ENCODE results near the gene KARS1.

Gene KARS1

GRCh38 chr16:75626806-75627205, 20.7 kb downstream of the KARS1 start:
- H3F3A ChIP-seq (ENCODE audit: insufficient read depth, low read length), result no peaks in the 10 kb centered on the region; the same call in 1 of the 2 replicates
- H3K4me3 ChIP-seq (ENCODE audit: low read depth, low read length, poor library complexity, severe bottlenecking), result no peak overlapping the region
- H4K20me1 ChIP-seq (ENCODE audit: insufficient read depth, low read length), result no peaks in the 10 kb centered on the region
- no peak for TF ChIP-seq CTCF (IDR thresholded peaks at IDR 0.05; ENCODE audit: low read length)
- TF ChIP-seq EZH2 (IDR thresholded peaks at IDR 0.05; ENCODE audit: borderline replicate concordance, low read length), result no peak
- H3K9ac ChIP-seq (ENCODE audit: low read length), result no peak overlapping the region
- H3K4me2 ChIP-seq (ENCODE audit: low read length), result no peak overlapping the region
- H3K36me3 ChIP-seq (ENCODE audit: insufficient read depth, low read length), result peaks cover 62% of the 10 kb centered on the region
- H3K9me2 ChIP-seq (ENCODE audit: low read depth, low read length), result no peaks in the 10 kb centered on the region
- no peaks in the 10 kb centered on the region for H3K27me3 ChIP-seq (ENCODE audit: insufficient read depth, low read length)
- no peak overlapping the region for H3K27ac ChIP-seq (ENCODE audit: low read depth, low read length, poor library complexity, severe bottlenecking)
- H3K79me2 ChIP-seq (ENCODE audit: insufficient read depth, low read length), result peaks cover 6% of the 10 kb centered on the region; the same call in 1 of the 2 replicates
- H3K4me1 ChIP-seq (ENCODE audit: insufficient read depth, low read length, severe bottlenecking), result peaks cover 11% of the 10 kb centered on the region
- H2AFZ ChIP-seq (ENCODE audit: low read length), result no peak overlapping the region
- no peaks in the 10 kb centered on the region for H3K9me3 ChIP-seq (ENCODE audit: low read length)

- Histone ChIP-seq H4K20me1 (ENCODE audit: insufficient read depth, low read length) (no peaks in the 10 kb centered on the region), H3K9ac (ENCODE audit: low read length) (no peak overlapping the region), H3K4me3 (ENCODE audit: low read depth, low read length, poor library complexity, severe bottlenecking) (no peak overlapping the region), H3K27ac (ENCODE audit: low read depth, low read length, poor library complexity, severe bottlenecking) (no peak overlapping the region), H3K79me2 (ENCODE audit: insufficient read depth, low read length) (peaks cover 6% of the 10 kb centered on the region; the same call in 1 of the 2 replicates), H2AFZ (ENCODE audit: low read length) (no peak overlapping the region), H3K36me3 (ENCODE audit: insufficient read depth, low read length) (peaks cover 52% of the 10 kb centered on the region), H3K27me3 (ENCODE audit: insufficient read depth, low read length) (no peaks in the 10 kb centered on the region), H3K9me2 (ENCODE audit: low read depth, low read length) (no peaks in the 10 kb centered on the region), H3K9me3 (ENCODE audit: low read length) (no peaks in the 10 kb centered on the region), H3F3A (ENCODE audit: insufficient read depth, low read length) (no peaks in the 10 kb centered on the region; the same call in 1 of the 2 replicates), H3K4me2 (ENCODE audit: low read length) (no peak overlapping the region), H3K4me1 (ENCODE audit: insufficient read depth, low read length, severe bottlenecking) (peaks cover 23% of the 10 kb centered on the region)
- TF ChIP-seq CTCF (IDR thresholded peaks at IDR 0.05; ENCODE audit: low read length), result no peak
- no peak for TF ChIP-seq EZH2 (IDR thresholded peaks at IDR 0.05; ENCODE audit: borderline replicate concordance, low read length)
Measured at GRCh38 chr16:75624921-75625334, 22.5 kb downstream of the KARS1 start.

GRCh38 chr16:75622761-75623605, 24.5 kb downstream of the KARS1 start, which contains the start of gene ADAT1:
TSS of gene ADAT1 (minus strand) at chr16:75623281. CDS start at chr16:75620799, 2,482 bp downstream.
- no peaks in the 10 kb centered on the region; the same call in 1 of the 2 replicates for H3F3A ChIP-seq (ENCODE audit: insufficient read depth, low read length)
- H3K79me2 ChIP-seq (ENCODE audit: insufficient read depth, low read length), result peaks cover 6% of the 10 kb centered on the region; the same call in 1 of the 2 replicates
- no peaks in the 10 kb centered on the region for H4K20me1 ChIP-seq (ENCODE audit: insufficient read depth, low read length)
- no peak for TF ChIP-seq CTCF (IDR thresholded peaks at IDR 0.05; ENCODE audit: low read length)
- no peak for TF ChIP-seq EZH2 (IDR thresholded peaks at IDR 0.05; ENCODE audit: borderline replicate concordance, low read length)
- no peaks in the 10 kb centered on the region for H3K9me2 ChIP-seq (ENCODE audit: low read depth, low read length)
- H3K4me3 ChIP-seq (ENCODE audit: low read depth, low read length, poor library complexity, severe bottlenecking), result peak within 1 kb of the TSS; percentile 92
- no peaks in the 10 kb centered on the region for H3K9me3 ChIP-seq (ENCODE audit: low read length)
- peak within 1 kb of the TSS; percentile 97 for H3K9ac ChIP-seq (ENCODE audit: low read length)
- H3K4me2 ChIP-seq (ENCODE audit: low read length), result peak within 1 kb of the TSS; percentile 96
- no peaks in the 10 kb centered on the region for H3K27me3 ChIP-seq (ENCODE audit: insufficient read depth, low read length)
- no peak within 1 kb of the TSS for H2AFZ ChIP-seq (ENCODE audit: low read length)
- H3K27ac ChIP-seq (ENCODE audit: low read depth, low read length, poor library complexity, severe bottlenecking), result peak within 1 kb of the TSS; percentile 32
- peaks cover 23% of the 10 kb centered on the region for H3K4me1 ChIP-seq (ENCODE audit: insufficient read depth, low read length, severe bottlenecking)
- peaks cover 51% of the 10 kb centered on the region for H3K36me3 ChIP-seq (ENCODE audit: insufficient read depth, low read length)
